ENCODE data around the gene ITIH5. TPM values are rescaled to one million over a fixed set of nuclear protein-coding genes. Genes with fewer than 3 reads are reported as not detected.

ITIH5 gene
- total and polyA plus RNA-seq, 2 experiments from 2014 or later: 22.3 to 22.8 TPM

GRCh38 chr10:7551289-7551688 lies 115.5 kb downstream of the ITIH5 start:
- no peaks in the 10 kb centered on the region for H3K27me3 ChIP-seq
- no peak overlapping the region for H2AFZ ChIP-seq
- H3K4me1 ChIP-seq (ENCODE audit: insufficient read depth): peaks cover 10% of the 10 kb centered on the region
- H4K20me1 ChIP-seq (ENCODE audit: insufficient read depth, poor library complexity, severe bottlenecking): no peaks in the 10 kb centered on the region
- WGBS (ENCODE audit: low lambda C conversion rate, missing lambda C conversion rate): 79% methylated on average over 6 of the region's 6 CpGs
- no peaks in the 10 kb centered on the region for H3K9me3 ChIP-seq (ENCODE audit: low read depth)
- H3K4me2 ChIP-seq: no peak overlapping the region
- DNase-seq (ENCODE audit: low spot score): no peak
- H3K9me2 ChIP-seq (replicated peaks; ENCODE audit: insufficient read depth): no peaks in the 10 kb centered on the region
- H3K4me3 ChIP-seq: no peak overlapping the region
- no peaks in the 10 kb centered on the region for H3K79me2 ChIP-seq
- no peaks in the 10 kb centered on the region for H3K36me3 ChIP-seq (replicated peaks; ENCODE audit: insufficient read depth, low read depth)
- TF ChIP-seq EZH2 (IDR thresholded peaks at IDR 0.05; ENCODE audit: borderline replicate concordance): no peak
- TF ChIP-seq EZH2phosphoT487 (IDR thresholded peaks at IDR 0.05; ENCODE audit: low read depth, severe bottlenecking, unreplicated experiment): no peak
- H3K27ac ChIP-seq: no peak overlapping the region

- 100% methylated on average over 1 of the region's 1 CpG for WGBS (ENCODE audit: low lambda C conversion rate, missing lambda C conversion rate)
Observed at GRCh38 chr10:7550013-7550412, 116.8 kb downstream of the ITIH5 start.

DNA sequence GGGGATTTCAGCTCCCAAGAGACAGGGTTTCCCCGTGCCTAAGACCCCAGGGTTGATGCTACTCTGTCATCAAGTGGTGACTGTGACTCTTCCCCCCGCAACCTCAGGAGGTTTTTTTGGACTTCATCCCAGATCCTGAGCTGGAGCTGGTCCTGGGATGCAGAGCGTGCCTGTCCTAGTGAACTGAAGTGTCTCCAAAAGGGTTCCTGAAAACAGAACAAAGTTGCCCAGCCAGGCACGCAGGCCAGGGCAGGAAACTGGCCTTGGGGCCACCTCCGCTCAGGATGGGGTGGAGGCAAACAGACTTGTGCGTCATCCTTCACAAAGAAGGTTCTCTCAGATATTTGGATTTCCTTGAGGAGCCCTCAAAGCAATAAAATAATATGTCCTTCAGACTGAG lies 118.9 kb downstream of the ITIH5 start:
- WGBS (ENCODE audit: low lambda C conversion rate, missing lambda C conversion rate): 88% methylated on average over 6 of the region's 6 CpGs
- H3K9me3 ChIP-seq (ENCODE audit: low read depth): no peaks in the 10 kb centered on the region
- no peaks in the 10 kb centered on the region for H3K27me3 ChIP-seq
- H3K79me2 ChIP-seq: no peaks in the 10 kb centered on the region
- no peak overlapping the region for H2AFZ ChIP-seq
- H4K20me1 ChIP-seq (ENCODE audit: insufficient read depth, poor library complexity, severe bottlenecking): no peaks in the 10 kb centered on the region
- DNase-seq (ENCODE audit: low spot score): no peak
- no peak overlapping the region for H3K4me3 ChIP-seq
- H3K27ac ChIP-seq: no peak overlapping the region
- H3K4me2 ChIP-seq: no peak overlapping the region
- H3K36me3 ChIP-seq (replicated peaks; ENCODE audit: insufficient read depth, low read depth): no peaks in the 10 kb centered on the region
- H3K4me1 ChIP-seq (ENCODE audit: insufficient read depth): peaks cover 4% of the 10 kb centered on the region
- no peak for TF ChIP-seq EZH2phosphoT487 (IDR thresholded peaks at IDR 0.05; ENCODE audit: low read depth, severe bottlenecking, unreplicated experiment)
- TF ChIP-seq EZH2 (IDR thresholded peaks at IDR 0.05; ENCODE audit: borderline replicate concordance): no peak
- H3K9me2 ChIP-seq (replicated peaks; ENCODE audit: insufficient read depth): no peaks in the 10 kb centered on the region

More at GRCh38 chr10:7550013-7550412, 116.8 kb downstream of the ITIH5 start:
- H3K36me3 ChIP-seq (replicated peaks; ENCODE audit: insufficient read depth, low read depth): no peaks in the 10 kb centered on the region
- no peak for DNase-seq (ENCODE audit: low spot score)
- H3K4me1 ChIP-seq (ENCODE audit: insufficient read depth): no peaks in the 10 kb centered on the region
- no peaks in the 10 kb centered on the region for H3K79me2 ChIP-seq
- no peaks in the 10 kb centered on the region for H4K20me1 ChIP-seq (ENCODE audit: insufficient read depth, poor library complexity, severe bottlenecking)
- H3K9me2 ChIP-seq (replicated peaks; ENCODE audit: insufficient read depth): no peaks in the 10 kb centered on the region
- no peak overlapping the region for H3K27ac ChIP-seq
- H2AFZ ChIP-seq: no peak overlapping the region
- H3K27me3 ChIP-seq: no peaks in the 10 kb centered on the region
- no peak overlapping the region for H3K4me2 ChIP-seq
- no peaks in the 10 kb centered on the region for H3K9me3 ChIP-seq (ENCODE audit: low read depth)
- no peak for TF ChIP-seq EZH2 (IDR thresholded peaks at IDR 0.05; ENCODE audit: borderline replicate concordance)
- no peak for TF ChIP-seq CTCF (IDR thresholded peaks at IDR 0.05; ENCODE audit: poor library complexity)
- TF ChIP-seq EZH2phosphoT487 (IDR thresholded peaks at IDR 0.05; ENCODE audit: low read depth, severe bottlenecking, unreplicated experiment): no peak
- H3K4me3 ChIP-seq: no peak overlapping the region

GRCh38 chr10:7547206-7547605 lies 119.6 kb downstream of the ITIH5 start:
- WGBS (ENCODE audit: low lambda C conversion rate, missing lambda C conversion rate): 88% methylated on average over 7 of the region's 7 CpGs
- no peaks in the 10 kb centered on the region for H3K9me2 ChIP-seq (replicated peaks; ENCODE audit: insufficient read depth)
- H3K4me3 ChIP-seq: no peak overlapping the region
- no peak overlapping the region for H3K27ac ChIP-seq
- H2AFZ ChIP-seq: no peak overlapping the region
- no peaks in the 10 kb centered on the region for H3K9me3 ChIP-seq (ENCODE audit: low read depth)
- no peaks in the 10 kb centered on the region for H3K36me3 ChIP-seq (replicated peaks; ENCODE audit: insufficient read depth, low read depth)
- H4K20me1 ChIP-seq (ENCODE audit: insufficient read depth, poor library complexity, severe bottlenecking): no peaks in the 10 kb centered on the region
- peaks cover 9% of the 10 kb centered on the region for H3K4me1 ChIP-seq (ENCODE audit: insufficient read depth)
- H3K27me3 ChIP-seq: no peaks in the 10 kb centered on the region
- no peak for DNase-seq (ENCODE audit: low spot score)
- H3K4me2 ChIP-seq: no peak overlapping the region
- TF ChIP-seq EZH2 (IDR thresholded peaks at IDR 0.05; ENCODE audit: borderline replicate concordance) (no peak), EZH2phosphoT487 (IDR thresholded peaks at IDR 0.05; ENCODE audit: low read depth, severe bottlenecking, unreplicated experiment) (no peak), CTCF (IDR thresholded peaks at IDR 0.05; ENCODE audit: poor library complexity) (no peak)
- H3K79me2 ChIP-seq: no peaks in the 10 kb centered on the region
